GM23248 (cell line): ENCODE data around the gene CDON.

ENCODE experiments used
- EZH2 ChIP-seq: fragments of 200-600 bp; sonication (generic); IDR thresholded peaks from 2 replicates; pipeline ENCODE4 v1.6.1; 2018; ENCODE audit warnings: antibody characterized with exemption, mild to moderate bottlenecking; ENCODE audit not compliant: insufficient read depth, poor library complexity, severe bottlenecking
- EZH2phosphoT487 ChIP-seq: fragments of 200-600 bp; sonication (generic); IDR thresholded peaks from 2 replicates; pipeline ENCODE4 v1.6.1; 2018; ENCODE audit warnings: antibody characterized with exemption, moderate library complexity, mild to moderate bottlenecking, low read depth; ENCODE audit not compliant: insufficient read depth

DNA sequence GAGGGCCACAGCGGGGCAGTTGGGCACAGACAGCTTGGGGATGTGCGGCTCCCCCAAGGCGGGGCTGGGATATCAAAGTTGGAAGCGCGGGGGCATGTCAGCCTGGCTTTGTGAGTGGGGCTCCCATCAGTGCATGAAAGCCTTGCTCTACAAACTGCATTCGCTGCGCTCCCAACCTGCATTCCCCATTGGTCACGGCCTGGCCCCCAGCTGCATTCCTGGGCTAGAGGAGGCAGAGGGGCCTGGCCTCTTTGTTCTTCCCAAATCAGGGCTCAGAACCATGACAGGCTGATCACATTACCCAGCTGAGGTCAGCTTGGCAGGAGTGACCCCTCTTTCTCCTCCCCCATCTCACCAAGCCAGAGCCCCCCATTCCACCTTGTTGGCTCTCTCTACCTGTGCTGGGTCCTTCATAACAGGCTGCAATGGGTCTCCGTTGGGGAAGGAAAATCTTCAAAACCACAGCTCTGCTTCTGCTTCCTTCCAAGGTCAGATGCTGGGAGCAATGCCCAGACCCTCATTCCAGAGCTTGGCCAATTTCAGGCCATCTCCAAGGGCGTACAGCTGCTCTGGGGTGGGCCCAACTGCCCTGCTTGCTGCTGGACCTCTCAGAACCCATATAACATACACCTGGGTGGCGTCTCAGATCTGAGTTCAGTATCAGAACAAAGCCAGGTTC is 38.7 kb upstream of the CDON start:
- no peak for TF ChIP-seq EZH2
- TF ChIP-seq EZH2phosphoT487, result no peak
